KMS-11 (cell line): ENCODE results near the gene FXR1.

Experiments used
- H2AFZ ChIP-seq: fragments of 200-600 bp; sonication (generic); 2 replicates; pipeline ENCODE4 v1.6.1; 2016; ENCODE audit warnings: antibody characterized with exemption, mixed run types, low read depth
- H3K27ac ChIP-seq: fragments of 200-600 bp; sonication (generic); 2 replicates; pipeline ENCODE4 v1.6.1; 2016; ENCODE audit warnings: mild to moderate bottlenecking, mixed run types
- H3K27me3 ChIP-seq: fragments of 200-600 bp; sonication (generic); 2 replicates; pipeline ENCODE4 v1.6.1; 2017; ENCODE audit warnings: mild to moderate bottlenecking, low read depth, mixed run types, moderate library complexity; ENCODE audit not compliant: insufficient read depth
- H3K36me3 ChIP-seq: fragments of 200-600 bp; sonication (generic); 2 replicates; pipeline ENCODE4 v1.6.1; 2017; ENCODE audit warnings: mild to moderate bottlenecking, mixed run types; ENCODE audit not compliant: insufficient read depth
- H3K4me1 ChIP-seq: fragments of 200-600 bp; sonication (generic); 2 replicates; pipeline ENCODE4 v1.6.1; 2016; ENCODE audit warnings: mild to moderate bottlenecking, low read depth, mixed run types; ENCODE audit not compliant: poor library complexity, severe bottlenecking
- H3K4me2 ChIP-seq: fragments of 200-600 bp; sonication (generic); 2 replicates; pipeline ENCODE4 v1.7.0; 2016; ENCODE audit warnings: mild to moderate bottlenecking, mixed run types
- H3K4me3 ChIP-seq: fragments of 200-600 bp; sonication (generic); IDR thresholded peaks from 2 replicates; pipeline ENCODE4 v1.6.1; 2017; ENCODE audit warnings: low read depth, low read length, mixed read lengths; ENCODE audit not compliant: insufficient read depth
- H3K79me2 ChIP-seq: fragments of 200-600 bp; sonication (generic); 2 replicates; pipeline ENCODE4 v1.6.1; 2016; ENCODE audit warnings: low read depth, mixed run types; ENCODE audit not compliant: insufficient read depth
- H3K9ac ChIP-seq: fragments of 200-600 bp; sonication (generic); 2 replicates; pipeline ENCODE4 v1.6.1; 2016; ENCODE audit warnings: mild to moderate bottlenecking, mixed run types
- H4K20me1 ChIP-seq: fragments of 200-600 bp; sonication (generic); 2 replicates; pipeline ENCODE4 v1.6.1; 2016; ENCODE audit warnings: mild to moderate bottlenecking, mixed run types; ENCODE audit not compliant: insufficient read depth
- TF ChIP-seq, protein P1 (sequence below): fragments of 200-600 bp; sonication (generic); conservative IDR thresholded peaks from 2 replicates; pipeline ENCODE4 v1.6.1; 2017; ENCODE audit warnings: low read depth, mild to moderate bottlenecking, antibody characterized with exemption, low read length, moderate library complexity, mixed read lengths

FXR1 gene

DNA sequence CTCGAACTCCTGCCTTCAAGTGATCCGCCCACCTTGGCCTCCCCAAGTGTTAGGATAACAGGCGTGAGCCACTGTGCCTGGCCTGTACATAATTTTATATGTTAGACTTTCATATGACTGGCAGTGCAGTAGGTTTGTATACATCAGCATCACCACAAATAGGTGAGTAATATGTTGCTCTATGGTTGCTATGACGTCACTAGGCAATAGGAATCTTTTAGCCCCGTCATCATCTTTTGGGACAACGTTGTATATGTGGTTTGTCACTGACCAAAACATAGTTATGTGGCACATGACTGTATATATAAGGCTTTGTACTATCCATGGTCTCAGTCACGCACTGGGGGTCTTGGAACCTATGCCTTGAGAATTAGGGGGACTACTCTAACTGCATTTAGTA lies 94.1 kb downstream of the FXR1 start:
- H2AFZ ChIP-seq = no peak overlapping the region
- H3K4me3 ChIP-seq = no peak overlapping the region

DNA sequence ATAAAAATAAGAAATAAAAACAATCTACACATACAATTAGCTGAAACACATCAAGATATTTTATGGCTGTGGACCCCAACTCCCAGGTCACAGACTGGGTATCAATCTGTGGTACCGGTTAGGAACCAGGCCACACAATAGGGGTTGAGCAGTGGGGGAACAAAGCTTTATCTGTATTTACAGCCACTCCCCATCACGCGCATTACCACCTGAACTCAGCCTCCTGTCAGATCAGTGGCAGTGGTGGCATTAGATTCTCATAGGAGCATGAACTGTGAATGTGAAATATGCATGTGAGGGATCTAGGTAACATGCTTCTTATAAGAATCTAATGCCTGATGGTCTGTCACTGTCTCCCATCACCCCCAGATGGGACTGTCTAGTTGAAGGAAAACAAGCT lies 94.8 kb downstream of the FXR1 start:
- Histone ChIP-seq H4K20me1 (no peaks in the 10 kb centered on the region), H3K4me1 (no peaks in the 10 kb centered on the region), H3K27me3 (no peaks in the 10 kb centered on the region), H3K4me2 (no peak overlapping the region), H3K27ac (no peak overlapping the region), H3K9ac (no peak overlapping the region), H2AFZ (no peak overlapping the region), H3K36me3 (no peaks in the 10 kb centered on the region), H3K79me2 (no peaks in the 10 kb centered on the region), H3K4me3 (no peak overlapping the region)
- TF ChIP-seq, protein P1, sequence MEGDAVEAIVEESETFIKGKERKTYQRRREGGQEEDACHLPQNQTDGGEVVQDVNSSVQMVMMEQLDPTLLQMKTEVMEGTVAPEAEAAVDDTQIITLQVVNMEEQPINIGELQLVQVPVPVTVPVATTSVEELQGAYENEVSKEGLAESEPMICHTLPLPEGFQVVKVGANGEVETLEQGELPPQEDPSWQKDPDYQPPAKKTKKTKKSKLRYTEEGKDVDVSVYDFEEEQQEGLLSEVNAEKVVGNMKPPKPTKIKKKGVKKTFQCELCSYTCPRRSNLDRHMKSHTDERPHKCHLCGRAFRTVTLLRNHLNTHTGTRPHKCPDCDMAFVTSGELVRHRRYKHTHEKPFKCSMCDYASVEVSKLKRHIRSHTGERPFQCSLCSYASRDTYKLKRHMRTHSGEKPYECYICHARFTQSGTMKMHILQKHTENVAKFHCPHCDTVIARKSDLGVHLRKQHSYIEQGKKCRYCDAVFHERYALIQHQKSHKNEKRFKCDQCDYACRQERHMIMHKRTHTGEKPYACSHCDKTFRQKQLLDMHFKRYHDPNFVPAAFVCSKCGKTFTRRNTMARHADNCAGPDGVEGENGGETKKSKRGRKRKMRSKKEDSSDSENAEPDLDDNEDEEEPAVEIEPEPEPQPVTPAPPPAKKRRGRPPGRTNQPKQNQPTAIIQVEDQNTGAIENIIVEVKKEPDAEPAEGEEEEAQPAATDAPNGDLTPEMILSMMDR = no peak

More for the DNA sequence above, 94.1 kb downstream of the FXR1 start:
- H3K27me3 ChIP-seq = no peaks in the 10 kb centered on the region
- H3K4me2 ChIP-seq = no peak overlapping the region
- TF ChIP-seq, protein P1 = no peak
- H4K20me1 ChIP-seq = no peaks in the 10 kb centered on the region
- H3K4me1 ChIP-seq = no peaks in the 10 kb centered on the region
- no peak overlapping the region for H3K27ac ChIP-seq
- no peaks in the 10 kb centered on the region for H3K36me3 ChIP-seq
- no peaks in the 10 kb centered on the region for H3K79me2 ChIP-seq
- H3K9ac ChIP-seq = no peak overlapping the region

DNA sequence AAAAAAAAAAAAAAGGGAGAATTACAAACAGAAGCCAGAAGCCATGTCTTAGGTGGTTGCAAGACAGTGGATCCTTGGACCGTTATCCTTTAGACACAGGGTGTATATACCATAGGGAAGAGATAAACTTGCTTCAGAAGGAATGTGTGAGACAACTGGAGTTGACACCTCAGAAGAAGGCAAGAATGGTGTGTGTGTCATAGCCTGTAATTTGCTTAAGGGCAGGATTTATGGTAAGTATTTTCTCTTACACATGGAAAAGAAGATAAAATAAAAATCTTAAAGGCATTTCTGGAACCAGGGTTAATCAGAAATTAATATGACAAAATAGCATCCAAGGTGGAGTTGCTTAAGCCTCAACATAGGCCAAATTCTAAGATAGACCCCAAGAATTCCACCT lies 96.3 kb downstream of the FXR1 start:
- no peaks in the 10 kb centered on the region for H4K20me1 ChIP-seq
- no peaks in the 10 kb centered on the region for H3K27me3 ChIP-seq
- no peak overlapping the region for H2AFZ ChIP-seq
- no peak overlapping the region for H3K9ac ChIP-seq
- no peaks in the 10 kb centered on the region for H3K36me3 ChIP-seq
- no peak overlapping the region for H3K4me2 ChIP-seq
- TF ChIP-seq, protein P1 = no peak
- H3K27ac ChIP-seq = no peak overlapping the region
- H3K4me3 ChIP-seq = no peak overlapping the region
- H3K4me1 ChIP-seq = no peaks in the 10 kb centered on the region
- no peaks in the 10 kb centered on the region for H3K79me2 ChIP-seq

GRCh38 chr3:181009225-181009624 lies 96.8 kb downstream of the FXR1 start:
- H2AFZ ChIP-seq = no peak overlapping the region
- no peak overlapping the region for H3K4me3 ChIP-seq
- TF ChIP-seq, protein P1 = no peak
- H3K36me3 ChIP-seq = no peaks in the 10 kb centered on the region
- H3K79me2 ChIP-seq = no peaks in the 10 kb centered on the region
- H4K20me1 ChIP-seq = no peaks in the 10 kb centered on the region
- H3K9ac ChIP-seq = no peak overlapping the region
- H3K4me1 ChIP-seq = no peaks in the 10 kb centered on the region
- H3K27ac ChIP-seq = no peak overlapping the region
- H3K27me3 ChIP-seq = no peaks in the 10 kb centered on the region
- no peak overlapping the region for H3K4me2 ChIP-seq
